ENCODE measurements around the gene LYPD5.

DNA sequence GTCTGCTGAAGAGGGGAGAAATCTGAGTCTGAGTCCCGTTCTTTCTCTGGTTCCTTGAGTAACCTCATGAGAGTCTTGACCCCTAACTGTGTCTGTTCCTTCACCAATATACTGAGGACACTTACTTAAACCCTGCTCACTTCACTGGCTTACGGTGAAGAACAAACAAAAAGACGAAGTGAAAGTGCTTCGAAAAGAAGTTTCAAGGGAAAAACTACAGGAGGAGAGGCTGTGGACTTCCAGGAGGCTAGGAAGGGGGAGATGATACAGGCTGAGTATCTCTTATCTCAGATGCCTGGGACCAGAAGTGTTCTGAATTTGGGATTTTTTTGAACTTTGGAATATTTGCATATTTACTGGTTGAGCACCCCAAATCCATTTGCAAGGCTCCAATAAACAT is 53.6 kb downstream of the LYPD5 start:
- no peak for TF ChIP-seq EZH2 (IDR thresholded peaks at IDR 0.05; ENCODE audit: borderline replicate concordance, low read length)
- TF ChIP-seq CTCF (IDR thresholded peaks at IDR 0.05; ENCODE audit: low read length) = no peak
